K562 (cell line): Measurements from ENCODE around the gene CHERP. TPM values are rescaled to one million over a fixed set of nuclear protein-coding genes. Genes with fewer than 3 reads are reported as not detected.

Experiments used
- ATAC-seq: fragments of 200-7000 bp; cut with Tn5 transposase; 3 replicates; pipeline ENCODE4 v1.9.1; 2020; ENCODE audit warnings: moderate library complexity
- BruUV-seq: library from RNA; stranded (reverse); fragments of 400-500 nt; replicated peaks from 2 replicates; lab custom pipeline; 2021; lab: Mats Ljungman, UMichigan
- CTCF ChIA-PET: fragments of 300-600 bp; formaldehyde crosslinking; extraction: SDS; loops from one replicate; lab custom pipeline; 2021; ENCODE audit warnings: low intra/inter-chr PET ratio; lab: Yijun Ruan, JAX
- POLR2A ChIA-PET: fragments of 300-600, 350-650 bp; sonication (Branson Sonifier 250); formaldehyde crosslinking; extraction: SDS; loops from one replicate; lab custom pipeline; 2021; ENCODE audit warnings: antibody characterized with exemption, inconsistent platforms; lab: Yijun Ruan, JAX
- DNase-seq, 4 experiments: peaks; one replicate each; pipeline versions ENCODE4 v3.0.0 to v3.0.0-alpha.2; 2011 to 2018; ENCODE audit warnings: low spot score in 3 of 4, mixed read lengths in 3 of 4; ENCODE audit errors: extremely low read depth in 1 of 4
- FAIRE-seq: peaks from 2 replicates; lab custom pipeline; 2011; peaks lifted over from hg19 to GRCh38; lab: Jason Lieb, UNC
- H2AFZ ChIP-seq: 2 replicates; pipeline ENCODE4 v1.6.0; 2011; ENCODE audit warnings: low read depth, low read length, control low read depth, inconsistent platforms
- H3K27ac ChIP-seq: fragments of 200-600 bp; 3 replicates; pipeline ENCODE4 v1.8.0; 2011; ENCODE audit warnings: low read depth, mild to moderate bottlenecking, control low read depth, inconsistent platforms, low read length, moderate library complexity, mixed read lengths; ENCODE audit errors: extremely low read depth
- H3K27me3 ChIP-seq, 2 experiments: fragments of 300-600 bp in 1 of 2; 2 replicates in 1 of 2; 3 replicates in 1 of 2; pipeline versions ENCODE4 v1.6.0 to v1.8.0; 2011; ENCODE audit warnings: inconsistent platforms in 2 of 2, low read length in 2 of 2, mild to moderate bottlenecking in 1 of 2, mixed read lengths in 1 of 2, moderate library complexity in 1 of 2; ENCODE audit not compliant: control insufficient read depth in 2 of 2, insufficient read depth in 2 of 2
- H3K36me3 ChIP-seq: fragments of 300-600 bp; 3 replicates; pipeline ENCODE4 v1.8.0; 2011; ENCODE audit warnings: mild to moderate bottlenecking, low read length, inconsistent platforms; ENCODE audit not compliant: control insufficient read depth, insufficient read depth
- H3K4me1 ChIP-seq, 2 experiments: fragments of 200-600 bp in 1 of 2; replicated peaks in 1 of 2; 2 replicates in 1 of 2; 3 replicates in 1 of 2; pipeline versions ENCODE4 v1.5.1 to v1.8.0; 2011; ENCODE audit warnings: inconsistent platforms in 2 of 2, low read length in 2 of 2, mild to moderate bottlenecking in 1 of 2, mixed read lengths in 1 of 2, moderate library complexity in 1 of 2; ENCODE audit not compliant: control insufficient read depth in 2 of 2, insufficient read depth in 2 of 2
- H3K4me2 ChIP-seq: 2 replicates; pipeline ENCODE4 v1.6.1; 2011; ENCODE audit warnings: low read length, control low read depth, inconsistent platforms, mixed read lengths; ENCODE audit not compliant: insufficient read depth
- H3K4me3 ChIP-seq: fragments of 200-600 bp; sonication (generic), shearing (Covaris generic); 2 replicates; pipeline ENCODE4 v1.5.1; 2016; ENCODE audit warnings: control low read depth, inconsistent platforms
- H3K79me2 ChIP-seq: fragments of 200-600 bp; 3 replicates; pipeline ENCODE4 v1.8.0; 2011; ENCODE audit warnings: low read length, inconsistent platforms; ENCODE audit not compliant: control insufficient read depth, insufficient read depth
- H3K9ac ChIP-seq, 2 experiments: 2 replicates each; pipeline versions ENCODE4 v1.6.0 to v1.6.1; 2011; ENCODE audit warnings: low read depth in 2 of 2, low read length in 2 of 2, control low read depth in 1 of 2, inconsistent platforms in 1 of 2, mild to moderate bottlenecking in 1 of 2, mixed read lengths in 1 of 2; ENCODE audit not compliant: insufficient read depth in 1 of 2
- H3K9me1 ChIP-seq: one replicate; pipeline ENCODE4 v1.6.0; 2011; ENCODE audit warnings: inconsistent platforms, mild to moderate bottlenecking, low read length, moderate library complexity; ENCODE audit not compliant: control insufficient read depth, insufficient read depth
- H3K9me3 ChIP-seq: replicated peaks from 2 replicates; pipeline ENCODE4 v1.5.1; 2011; ENCODE audit warnings: low read depth, low read length, inconsistent platforms; ENCODE audit not compliant: control insufficient read depth, insufficient read depth
- H4K20me1 ChIP-seq: replicated peaks from 2 replicates; pipeline ENCODE4 v1.6.1; 2011; ENCODE audit warnings: low read length, inconsistent platforms, mixed read lengths; ENCODE audit not compliant: control insufficient read depth, insufficient read depth
- NR1H2 ChIP-seq: sonication (generic); formaldehyde crosslinking; IDR thresholded peaks from 2 replicates; pipeline ENCODE4 v1.4.0; 2020; ENCODE audit warnings: mild to moderate bottlenecking, missing genetic modification reagents
- POLR2A ChIP-seq: fragments of 450-650 bp; conservative IDR thresholded peaks from 2 replicates; pipeline ENCODE4 v1.6.1; 2016
- POLR2G ChIP-seq: fragments of 200-400 bp; formaldehyde crosslinking; IDR thresholded peaks from 2 replicates; pipeline ENCODE4 v1.6.1; 2017; ENCODE audit warnings: low read depth, mild to moderate bottlenecking, antibody characterized with exemption, low read length, moderate library complexity
- RBFOX2 ChIP-seq: fragments of 200-400 bp; formaldehyde crosslinking; IDR thresholded peaks from 2 replicates; pipeline ENCODE4 v1.6.1; 2017; ENCODE audit warnings: low read depth, mild to moderate bottlenecking, low read length, moderate library complexity
- RBM22 ChIP-seq: fragments of 200-400 bp; formaldehyde crosslinking; IDR thresholded peaks from 2 replicates; pipeline ENCODE4 v1.6.1; 2018; ENCODE audit warnings: low read length, low read depth; ENCODE audit not compliant: poor library complexity, severe bottlenecking
- SAFB ChIP-seq: fragments of 200-400 bp; formaldehyde crosslinking; IDR thresholded peaks from 2 replicates; pipeline ENCODE4 v1.6.1; 2017; ENCODE audit warnings: low read depth, low read length, borderline replicate concordance
- ZBTB1 ChIP-seq: sonication (generic); formaldehyde crosslinking; IDR thresholded peaks from 2 replicates; pipeline ENCODE4 v1.8.1; 2023; ENCODE audit warnings: missing genetic modification reagents, low read depth, mild to moderate bottlenecking, borderline replicate concordance
- ZBTB9 ChIP-seq: fragments of 450-650 bp; formaldehyde crosslinking; IDR thresholded peaks from 2 replicates; pipeline ENCODE4 v1.4.0; 2020; ENCODE audit warnings: mild to moderate bottlenecking, moderate library complexity
- ZNF165 ChIP-seq: fragments of 250-450 bp; sonication (Bioruptor Pico); IDR thresholded peaks from 2 replicates; pipeline ENCODE4 v1.4.0; 2020; ENCODE audit warnings: borderline replicate concordance
- WGBS: fragments of 100-300 bp; shearing (Covaris generic); methylation state at CpG from one replicate; pipeline ENCODE4 v1.1.6; 2016; ENCODE audit warnings: low coverage, mixed read lengths; ENCODE audit not compliant: insufficient coverage; ENCODE audit errors: missing lambda C conversion rate; 5-methylcytosine and 5-hydroxymethylcytosine counted together
- in situ Hi-C: fragments of 300-500 bp; cut with MboI; formaldehyde crosslinking; loops from 4 replicates; pipeline ENCODE4 v1.15.0; 2018; ENCODE audit warnings: inconsistent platforms, mixed read lengths
- intact Hi-C: fragments of 100-400 bp; cut with micrococcal nuclease; formaldehyde crosslinking; loops from 2 replicates; pipeline ENCODE4 v1.14.2; 2022
- polyA plus RNA-seq, 8 experiments: library from polyadenylated mRNA; depleted of rRNA in 4 of 8; stranded (reverse) in 5 of 8; unstranded in 3 of 8; fragments of >200 nt; fragmentation: Nextera tagmentation in 2 of 8; fragmentation: Illumina TruSeq in 1 of 8; extraction: Ambion mirVana in 2 of 8; extraction: Trizol in 1 of 8; gene quantifications; 2 replicates each; pipeline versions ENCODE4 v1.2.1 to v1.2.3, GENCODE V29; 2011 to 2014; ENCODE audit warnings: inconsistent platforms in 1 of 8, missing spikeins in 1 of 8
- total RNA-seq, 7 experiments: library from RNA; depleted of rRNA in 6 of 7; stranded (reverse); fragments of >200 nt in 6 of 7; fragmentation: Illumina TruSeq in 2 of 7; extraction: Trizol in 2 of 7; gene quantifications; 2 replicates each; pipeline versions ENCODE4 v1.2.1 to v1.2.3, GENCODE V29; 2011 to 2021; ENCODE audit warnings: low replicate concordance in 1 of 7

Gene CHERP
- total and polyA plus RNA-seq, 9 of the 15 experiments (the other 6 are each of a cell fraction or from before 2014, with no cell fraction given): 0.60 to 85.1 (median 7.8) TPM

GRCh38 chr19:16520986-16521624, 21.1 kb downstream of the CHERP start:
- Histone ChIP-seq H3K4me2 (no peak overlapping the region), H4K20me1 (peaks cover 9% of the 10 kb centered on the region; the same call in 1 of the 2 replicates), H3K9me3 (no peaks in the 10 kb centered on the region), H3K4me3 (no peak overlapping the region), H3K79me2 (no peaks in the 10 kb centered on the region), H3K9me1 (no peaks in the 10 kb centered on the region), H3K9ac (no peak overlapping the region; a peak in 1 of 4 replicates), H3K27me3 (no peaks in the 10 kb centered on the region), H2AFZ (no peak overlapping the region), H3K4me1 (peaks cover 0 to 14% of the 10 kb centered on the region in 2 experiments; a peak in 2 of 5 replicates), H3K36me3 (peaks cover 91% of the 10 kb centered on the region), H3K27ac (no peak overlapping the region)
- WGBS: 91% methylated on average over 16 of the region's 18 CpGs
- intact Hi-C loops (no loop called here), in situ Hi-C loops (no loop called here)
- no TSS peak for BruUV-seq
- ChIA-PET POLR2A (no interaction called here), CTCF (no interaction called here)
- ATAC-seq: no peak
- no peak for TF ChIP-seq NR1H2
- no peak for TF ChIP-seq ZNF165 (CRISPR knock-in tag)
- TF ChIP-seq RBM22: peak; percentile 52
- TF ChIP-seq RBFOX2: peak; percentile 51; the same call in 1 of the 2 replicates
- no peak for TF ChIP-seq ZBTB9 (CRISPR knock-in tag)
- no peak for TF ChIP-seq ZBTB1
- no peak for TF ChIP-seq SAFB
- peak; percentile 11; the same call in 1 of the 2 replicates for TF ChIP-seq POLR2A
- TF ChIP-seq POLR2G: peak; percentile 67
- DNase-seq: peak in 1 of 4 experiments; percentile 14
- no peak for FAIRE-seq
